HG03039 (cell line): ENCODE data around the gene ZNF385C.

Source experiments
- ATAC-seq: cut with Tn5 transposase; IDR thresholded peaks from one replicate; pipeline ENCODE4 v1.9.1; 2021; ENCODE audit warnings: mild to moderate bottlenecking, moderate library complexity; ENCODE audit not compliant: unreplicated experiment

Gene ZNF385C

DNA sequence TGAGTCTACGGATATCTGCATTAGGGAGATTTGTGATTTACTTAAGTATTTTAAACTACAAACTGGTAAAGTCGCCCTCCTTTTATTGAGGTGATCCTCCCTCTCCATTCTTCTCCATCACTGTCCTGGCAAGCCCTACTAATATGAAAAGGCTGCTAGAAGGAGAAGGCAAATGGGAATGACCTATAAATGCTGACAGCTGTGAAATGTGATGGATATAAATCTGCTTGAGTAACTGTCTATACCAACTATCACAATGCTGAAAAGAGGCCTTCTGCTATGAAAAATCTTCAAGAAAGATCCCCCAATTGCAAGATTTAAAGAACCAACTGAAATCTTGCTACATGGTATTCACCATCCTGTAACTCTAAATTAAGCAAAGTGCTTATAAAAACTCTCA is 96.5 kb downstream of the ZNF385C start:
- no peak for ATAC-seq

DNA sequence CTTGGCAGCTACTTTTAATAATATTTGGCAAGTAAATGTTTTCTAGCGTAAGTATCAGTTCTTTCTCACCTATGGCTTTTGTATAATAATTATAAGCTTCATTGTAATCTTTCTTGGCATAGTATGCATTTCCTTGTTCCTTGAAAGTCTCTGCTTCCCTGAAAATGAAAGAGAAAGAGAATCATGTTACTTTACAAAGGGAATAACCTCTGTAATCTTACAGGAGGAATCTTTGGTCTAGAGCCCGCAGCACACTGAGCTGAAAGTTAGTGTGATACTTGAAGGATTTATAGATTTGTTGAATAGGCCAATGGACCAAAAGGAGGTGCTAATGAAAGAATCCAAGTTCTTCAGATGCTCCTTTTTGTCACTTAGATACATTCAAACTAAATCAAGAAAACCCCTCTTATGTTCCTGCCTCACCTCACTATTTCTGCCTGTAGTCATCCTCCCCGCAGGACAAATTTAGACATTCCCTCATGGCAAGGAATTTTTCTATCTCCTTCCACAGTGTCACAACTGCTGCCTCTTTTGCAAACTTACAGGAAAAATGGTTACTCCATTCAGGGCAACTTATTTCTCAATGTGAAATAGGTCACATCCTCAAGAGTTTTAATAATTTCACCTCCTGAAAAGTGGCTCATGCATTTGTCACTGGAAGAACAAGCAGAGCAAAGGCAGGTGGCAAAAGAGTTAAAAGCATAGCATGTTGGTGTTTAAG is 97.7 kb downstream of the ZNF385C start:
- ATAC-seq: no peak

- no peak for ATAC-seq
Observed at GRCh38 chr17:41998497-41998896, 99.8 kb downstream of the ZNF385C start.

DNA sequence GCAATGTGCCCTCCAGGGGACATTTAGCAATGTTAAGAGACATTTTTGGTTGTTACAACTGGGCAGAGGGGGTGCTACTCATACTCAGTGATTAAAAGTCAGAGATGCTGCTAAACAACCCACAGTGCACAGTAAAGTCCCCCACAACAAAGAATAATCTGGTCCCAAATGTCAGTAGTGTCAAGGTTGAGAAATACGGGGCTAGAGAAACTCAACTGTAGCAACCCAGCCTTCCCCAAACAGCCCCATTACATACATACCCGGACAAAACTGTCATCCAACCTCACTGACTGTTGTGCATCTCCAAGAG is 101.5 kb downstream of the ZNF385C start:
- ATAC-seq: no peak

DNA sequence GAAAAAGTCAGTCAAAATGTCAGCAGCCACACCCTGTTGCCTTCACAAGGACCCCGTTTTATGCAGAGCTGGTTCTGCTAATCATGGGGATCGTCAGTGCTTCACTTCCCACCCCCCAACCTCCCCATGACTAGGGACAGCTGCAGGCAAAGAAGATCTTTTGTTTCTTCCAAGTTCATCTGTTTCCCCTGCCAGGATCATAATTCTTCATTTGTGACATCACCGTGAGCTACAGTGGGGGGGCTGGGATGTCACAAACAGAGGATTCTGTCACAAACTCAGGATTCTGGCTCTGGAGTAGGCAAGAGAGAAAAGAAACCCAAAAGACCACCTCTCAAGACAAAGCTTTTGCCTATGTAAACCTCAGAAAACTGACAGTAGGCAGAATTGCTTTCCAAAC is 105.7 kb downstream of the ZNF385C start:
- no peak for ATAC-seq

DNA sequence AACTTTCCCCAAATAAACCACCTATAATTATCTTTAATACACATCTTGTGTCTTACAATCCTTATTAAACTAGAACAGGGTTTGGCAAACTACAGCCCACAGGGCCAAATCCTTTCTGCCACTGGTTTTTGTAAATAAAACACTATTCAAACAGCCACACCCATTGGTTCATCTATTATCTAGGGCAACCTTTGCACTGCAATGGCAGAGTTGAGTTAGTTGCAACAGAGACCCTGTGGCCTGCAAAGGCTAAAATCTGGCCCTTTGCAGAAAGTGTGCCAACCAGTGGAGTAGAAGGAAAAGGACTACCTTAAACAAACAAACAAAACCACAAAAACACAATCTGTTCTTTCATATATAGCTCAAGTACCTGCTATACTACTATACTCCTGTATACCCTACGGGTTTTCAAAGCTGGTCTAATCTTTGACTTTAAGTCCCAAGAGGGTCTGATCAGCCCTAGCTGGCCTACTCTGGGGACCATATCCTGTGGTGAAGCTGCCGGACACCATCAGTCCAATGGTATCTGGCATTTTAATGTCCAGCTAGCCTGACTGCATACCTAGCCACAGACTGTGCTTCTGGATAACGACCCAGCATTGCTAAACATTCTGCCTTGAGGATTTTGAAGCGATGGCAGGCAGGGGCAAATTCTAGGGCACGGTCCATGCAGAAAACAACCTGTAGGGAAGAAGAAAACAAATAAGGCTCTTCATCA is 108.4 kb downstream of the ZNF385C start:
- no peak for ATAC-seq

DNA sequence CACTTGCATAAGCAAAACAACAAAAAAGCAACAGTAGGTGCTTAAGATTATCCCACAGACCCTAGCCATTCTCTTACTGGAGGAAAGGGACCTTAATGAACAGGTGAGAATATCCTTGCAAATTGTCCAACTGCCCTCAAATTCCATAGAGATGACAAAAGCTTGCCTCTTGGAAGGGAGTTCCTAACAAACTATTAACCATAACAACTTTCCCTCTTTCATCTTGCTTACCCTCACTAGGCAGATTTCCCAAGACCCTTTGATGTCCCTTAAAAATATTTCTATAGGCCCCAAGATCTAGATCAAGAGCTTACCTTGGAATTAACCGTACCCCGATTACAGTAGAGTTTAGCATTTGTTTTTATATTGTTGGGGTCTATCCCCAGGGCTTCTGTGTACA is 109.9 kb downstream of the ZNF385C start:
- no peak for ATAC-seq

- ATAC-seq: no peak
Observed at GRCh38 chr17:41987642-41988041, 110.6 kb downstream of the ZNF385C start.

DNA sequence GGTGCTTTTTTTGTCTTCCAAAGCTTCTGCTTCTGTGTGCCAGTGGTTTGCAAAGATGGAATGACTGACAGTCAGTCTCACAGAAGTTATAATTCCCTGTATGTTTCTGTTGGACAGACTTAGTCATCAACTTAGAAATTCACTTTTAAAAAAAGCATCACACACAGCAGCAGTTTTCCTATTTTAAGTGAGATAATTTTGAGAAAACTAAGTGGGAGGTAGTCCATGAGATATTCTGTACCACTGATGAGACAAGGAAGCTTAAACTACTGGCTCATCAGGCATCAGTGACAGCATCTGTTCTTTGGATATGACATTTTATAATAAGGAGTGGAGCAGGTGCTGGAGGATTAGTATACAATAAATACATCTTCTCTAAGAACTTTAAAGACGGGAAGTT is 111.6 kb downstream of the ZNF385C start:
- ATAC-seq: no peak

DNA sequence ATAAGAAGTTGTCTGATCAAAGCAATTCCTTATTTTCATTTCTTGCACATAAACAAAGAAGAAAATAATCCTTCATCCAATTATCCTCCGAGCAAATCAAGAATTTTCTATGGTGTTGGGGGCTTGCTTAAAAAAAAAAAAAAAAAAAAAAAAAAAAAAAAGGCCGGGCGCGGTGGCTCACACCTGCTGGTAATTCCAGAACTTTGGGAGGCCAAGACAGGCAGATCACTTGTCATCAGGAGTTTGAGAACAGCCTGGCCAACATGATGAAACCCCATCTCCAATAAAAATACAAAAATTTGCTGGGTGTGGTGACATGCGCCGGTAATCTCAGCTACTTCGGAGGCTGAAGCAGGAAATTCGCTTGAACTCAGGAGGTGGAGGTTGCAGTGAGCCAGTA is 112.4 kb downstream of the ZNF385C start:
- no peak for ATAC-seq

GRCh38 chr17:41984454-41984853 is 113.8 kb downstream of the ZNF385C start:
- no peak for ATAC-seq

DNA sequence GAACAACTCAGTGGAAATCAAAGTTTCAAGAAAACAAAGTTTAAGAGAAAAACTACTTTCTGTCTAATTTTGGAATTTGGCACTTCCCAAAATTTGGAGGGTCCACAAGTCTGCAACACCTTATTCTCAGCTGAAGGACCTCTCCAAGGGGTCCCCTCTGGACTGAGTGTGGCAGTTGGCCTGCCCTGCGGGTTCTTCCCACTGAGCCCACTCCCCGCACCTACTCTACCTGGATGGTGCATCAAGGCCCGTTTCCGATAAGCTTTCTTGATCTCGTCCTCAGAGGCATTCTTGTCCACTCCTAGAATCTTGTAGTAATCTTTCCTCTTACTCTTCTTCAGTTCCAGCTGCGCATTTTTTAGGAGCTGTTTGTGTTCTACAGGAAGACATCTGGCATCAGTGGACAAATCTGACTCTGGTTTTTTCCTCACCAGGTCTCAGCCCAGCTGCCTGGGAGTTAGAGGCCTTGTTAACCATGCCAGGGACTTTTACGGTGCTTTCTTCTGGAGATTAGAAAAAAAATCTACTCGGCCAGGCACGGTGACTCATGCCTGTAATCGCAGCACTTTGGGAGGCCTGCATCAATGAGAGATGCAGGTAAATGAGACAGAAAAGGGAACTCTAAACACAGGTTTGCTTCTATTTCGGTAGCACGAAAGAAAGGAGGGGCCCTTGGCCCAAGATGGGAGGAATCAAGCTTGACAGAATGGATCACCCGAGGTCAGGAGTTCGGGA is 116.1 kb downstream of the ZNF385C start:
- ATAC-seq: no peak

DNA sequence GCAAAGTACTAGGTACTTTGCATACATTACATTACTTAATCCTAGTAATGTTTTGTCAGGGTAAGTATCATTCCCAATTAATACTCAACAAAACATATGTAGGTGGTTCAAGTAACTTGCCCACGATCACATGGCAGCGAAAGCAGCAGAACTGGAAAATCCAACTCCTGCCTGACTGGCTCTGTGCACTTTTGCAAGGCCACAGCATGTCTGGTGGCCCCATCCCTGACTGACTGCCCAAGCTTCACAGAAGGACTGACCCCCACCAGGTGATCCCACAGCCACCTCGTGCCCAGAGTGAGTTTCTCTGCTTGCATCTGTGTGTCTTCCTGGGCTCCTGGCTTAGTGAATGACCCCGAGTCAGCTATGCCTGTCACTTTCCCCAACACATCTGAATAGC is 120.3 kb downstream of the ZNF385C start:
- ATAC-seq: no peak

- no peak for ATAC-seq
Observed at GRCh38 chr17:41976142-41976768, 122.0 kb downstream of the ZNF385C start.
